ENCODE measurements around the gene TIMM21. TPM values are rescaled to one million over a fixed set of nuclear protein-coding genes. Genes with fewer than 3 reads are reported as not detected.

Gene TIMM21
- 10 to 100 TPM; 24.1 to 35.9 TPM for total RNA-seq
- polyA plus RNA-seq: 10 to 100 TPM; 22.0 to 39.2 TPM

DNA sequence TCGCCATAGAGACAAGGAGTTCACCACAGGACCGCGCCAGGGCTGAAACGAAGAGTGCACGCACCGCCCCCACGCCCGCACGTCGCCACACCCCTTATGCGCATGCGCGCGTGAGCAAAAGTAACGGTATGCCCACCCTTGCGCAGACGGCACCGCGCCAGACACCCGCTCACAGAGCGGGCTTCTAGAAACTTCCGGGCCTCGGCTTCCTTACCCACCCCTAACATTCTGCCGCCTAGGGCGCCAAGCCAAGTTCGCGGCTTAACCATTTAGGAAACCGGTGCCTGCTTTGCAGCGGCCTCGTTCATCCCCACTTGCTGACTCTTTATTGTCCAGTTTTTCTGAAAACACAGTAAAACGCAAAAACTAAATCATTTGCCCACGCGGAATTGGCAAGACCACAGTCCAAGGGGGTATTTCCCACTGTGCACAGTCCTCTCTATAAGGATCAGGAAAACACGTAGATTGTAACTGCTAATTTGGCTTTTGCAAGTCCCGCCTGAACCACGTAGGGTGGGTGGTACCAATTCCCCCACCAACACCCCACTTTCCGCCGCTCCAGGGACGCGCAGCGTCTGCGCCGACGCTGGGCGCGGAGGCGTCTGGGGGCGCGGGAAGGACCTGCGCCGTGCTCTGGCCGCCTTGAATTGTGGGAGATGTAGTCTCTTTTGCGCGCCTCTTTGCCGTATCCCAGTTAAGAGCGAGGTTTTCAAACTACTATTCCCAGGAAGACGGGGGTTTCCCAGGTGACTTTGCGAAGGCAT lies at the start of gene TIMM21, which contains the start of gene FBXO15:
Gene TIMM21, plus strand, starts transcription at position 745 of the 764 bp plus-strand sequence. CDS start 286 bp downstream, outside the sequence.
Gene FBXO15, minus strand, starts transcription at position 56 of the 764 bp plus-strand sequence. Its CDS starts 49 bp downstream, at position 7.
- WGBS: under 1% methylated on average over 58 of the region's 58 CpGs
- DNase-seq (ENCODE audit: low spot score): peak; percentile 98
- H3K9me3 ChIP-seq (ENCODE audit: control insufficient read depth in 4 of 4, low read length in 3 of 4): no peaks in the 10 kb centered on the region
- peak within 1 kb of the TSS; percentile 89 to 95 for H3K9ac ChIP-seq (ENCODE audit: low read depth in 1 of 2, low read length in 2 of 2)
- peak within 1 kb of the TSS; percentile 73 to 99 (median 87) for H3K4me3 ChIP-seq (ENCODE audit: low read depth in 1 of 3, low read length in 3 of 3)
- no peaks in the 10 kb centered on the region for H3K27me3 ChIP-seq (ENCODE audit: control insufficient read depth in 4 of 4, insufficient read depth in 4 of 4, low read length in 3 of 4)
- H3K27ac ChIP-seq (ENCODE audit: low read depth in 1 of 2, low read length in 2 of 2): peak within 1 kb of the TSS; percentile 98 to 100
- H3K36me3 ChIP-seq (ENCODE audit: control insufficient read depth in 4 of 4, insufficient read depth in 3 of 4, low read depth in 1 of 4, low read length in 3 of 4): no peaks in the 10 kb centered on the region
- TF ChIP-seq FOXA2 (IDR thresholded peaks at IDR 0.05) (no peak), RXRA (IDR thresholded peaks at IDR 0.05) (no peak), TAF1 (conservative IDR thresholded peaks at IDR 0.05) (peak; percentile 59), HNF4A (conservative IDR thresholded peaks at IDR 0.05) (no peak), YY1 (IDR thresholded peaks at IDR 0.05) (peak; percentile 96), HNF4G (IDR thresholded peaks at IDR 0.05) (no peak), EGR1 (IDR thresholded peaks at IDR 0.05; ENCODE audit: low read depth in 2 of 2) (peak; percentile 58 to 65), GABPA (IDR thresholded peaks at IDR 0.05 in 1 of 2, conservative IDR thresholded peaks at IDR 0.05 in 1 of 2) (peak in 1 of 2 donors; percentile 68), SP1 (IDR thresholded peaks at IDR 0.05) (peak; percentile 81), REST (IDR thresholded peaks at IDR 0.05) (peak; percentile 87), MAX (IDR thresholded peaks at IDR 0.05) (peak; percentile 40), JUND (IDR thresholded peaks at IDR 0.05) (peak in 1 of 2 donors; percentile 33), FOXA1 (IDR thresholded peaks at IDR 0.05) (peak; percentile 14), NR2F2 (IDR thresholded peaks at IDR 0.05) (no peak), RAD21 (IDR thresholded peaks at IDR 0.05) (peak in 1 of 2 donors; percentile 9), ATF3 (IDR thresholded peaks at IDR 0.05) (peak; percentile 45)
- TF ChIP-seq, protein P1, sequence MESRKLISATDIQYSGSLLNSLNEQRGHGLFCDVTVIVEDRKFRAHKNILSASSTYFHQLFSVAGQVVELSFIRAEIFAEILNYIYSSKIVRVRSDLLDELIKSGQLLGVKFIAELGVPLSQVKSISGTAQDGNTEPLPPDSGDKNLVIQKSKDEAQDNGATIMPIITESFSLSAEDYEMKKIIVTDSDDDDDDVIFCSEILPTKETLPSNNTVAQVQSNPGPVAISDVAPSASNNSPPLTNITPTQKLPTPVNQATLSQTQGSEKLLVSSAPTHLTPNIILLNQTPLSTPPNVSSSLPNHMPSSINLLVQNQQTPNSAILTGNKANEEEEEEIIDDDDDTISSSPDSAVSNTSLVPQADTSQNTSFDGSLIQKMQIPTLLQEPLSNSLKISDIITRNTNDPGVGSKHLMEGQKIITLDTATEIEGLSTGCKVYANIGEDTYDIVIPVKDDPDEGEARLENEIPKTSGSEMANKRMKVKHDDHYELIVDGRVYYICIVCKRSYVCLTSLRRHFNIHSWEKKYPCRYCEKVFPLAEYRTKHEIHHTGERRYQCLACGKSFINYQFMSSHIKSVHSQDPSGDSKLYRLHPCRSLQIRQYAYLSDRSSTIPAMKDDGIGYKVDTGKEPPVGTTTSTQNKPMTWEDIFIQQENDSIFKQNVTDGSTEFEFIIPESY (IDR thresholded peaks at IDR 0.05): peak; percentile 63
- TF ChIP-seq, protein P2, sequence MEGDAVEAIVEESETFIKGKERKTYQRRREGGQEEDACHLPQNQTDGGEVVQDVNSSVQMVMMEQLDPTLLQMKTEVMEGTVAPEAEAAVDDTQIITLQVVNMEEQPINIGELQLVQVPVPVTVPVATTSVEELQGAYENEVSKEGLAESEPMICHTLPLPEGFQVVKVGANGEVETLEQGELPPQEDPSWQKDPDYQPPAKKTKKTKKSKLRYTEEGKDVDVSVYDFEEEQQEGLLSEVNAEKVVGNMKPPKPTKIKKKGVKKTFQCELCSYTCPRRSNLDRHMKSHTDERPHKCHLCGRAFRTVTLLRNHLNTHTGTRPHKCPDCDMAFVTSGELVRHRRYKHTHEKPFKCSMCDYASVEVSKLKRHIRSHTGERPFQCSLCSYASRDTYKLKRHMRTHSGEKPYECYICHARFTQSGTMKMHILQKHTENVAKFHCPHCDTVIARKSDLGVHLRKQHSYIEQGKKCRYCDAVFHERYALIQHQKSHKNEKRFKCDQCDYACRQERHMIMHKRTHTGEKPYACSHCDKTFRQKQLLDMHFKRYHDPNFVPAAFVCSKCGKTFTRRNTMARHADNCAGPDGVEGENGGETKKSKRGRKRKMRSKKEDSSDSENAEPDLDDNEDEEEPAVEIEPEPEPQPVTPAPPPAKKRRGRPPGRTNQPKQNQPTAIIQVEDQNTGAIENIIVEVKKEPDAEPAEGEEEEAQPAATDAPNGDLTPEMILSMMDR (IDR thresholded peaks at IDR 0.05; ENCODE audit: low read depth, low read length, missing input control): no peak
- peaks cover 8 to 29% (median 24%) of the 10 kb centered on the region in 4 donors for H3K4me1 ChIP-seq (ENCODE audit: control insufficient read depth in 4 of 4, insufficient read depth in 4 of 4, low read length in 3 of 4)
